ENCODE data around the gene GATA3. TPM values are rescaled to one million over a fixed set of nuclear protein-coding genes. Genes with fewer than 3 reads are reported as not detected.

The GATA3 gene
- total and polyA plus RNA-seq, 2 experiments from 2014 or later, result 0.23 TPM; not detected in 1

DNA sequence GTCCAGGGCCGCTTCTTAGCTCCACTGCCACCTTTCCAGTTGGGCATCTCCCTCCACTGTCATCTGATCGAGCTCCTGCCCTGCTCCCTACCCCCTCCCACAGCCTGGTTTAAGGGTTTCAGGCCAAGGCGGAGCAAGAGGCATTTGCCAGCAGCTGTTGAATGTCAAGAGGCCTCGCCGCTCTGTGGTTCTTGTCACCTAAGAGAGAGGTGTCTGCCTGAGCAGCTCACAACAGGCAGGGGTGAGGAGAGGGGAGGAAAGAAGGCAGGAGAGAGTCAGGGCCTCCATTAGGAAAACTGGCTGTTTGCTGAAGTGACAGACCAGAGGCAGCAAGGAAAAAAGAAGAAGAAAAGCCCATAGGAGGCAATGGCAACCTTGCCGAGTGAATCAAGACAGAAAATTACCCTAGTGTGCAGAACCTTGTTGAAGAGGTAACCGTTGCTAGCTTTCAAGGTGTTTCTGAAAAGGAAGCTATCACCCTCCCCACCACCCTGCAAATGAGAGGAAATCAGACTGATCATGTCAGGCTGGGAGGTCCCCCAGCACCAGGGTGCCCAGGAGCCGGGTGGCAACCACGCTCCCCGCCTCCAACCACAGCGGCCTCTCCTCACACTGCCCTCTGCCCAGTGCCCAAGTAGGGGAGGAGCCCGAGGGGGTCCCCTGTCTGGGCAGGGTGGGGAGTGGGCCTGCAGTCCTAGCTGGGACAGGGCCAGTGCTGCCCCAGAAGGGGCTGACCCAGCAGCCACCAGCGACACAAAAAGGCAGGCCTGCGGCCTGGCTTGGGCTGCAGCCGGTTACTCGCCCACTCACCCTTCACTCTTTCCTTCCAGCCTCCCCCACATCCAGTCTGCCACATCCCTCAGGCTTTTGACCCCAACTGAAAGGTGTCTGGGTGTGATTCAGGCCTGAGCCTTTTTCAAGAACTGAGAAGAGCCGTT is 7.1 kb downstream of the GATA3 start:
- H3K27me3 Mint-ChIP-seq (ENCODE audit: insufficient read depth, low read depth, poor library complexity), result peaks cover 97% of the 10 kb centered on the region
- H3K4me3 Mint-ChIP-seq, result peak overlapping the region; percentile 61

More for the DNA sequence above, 7.1 kb downstream of the GATA3 start:
- H3K27me3 ChIP-seq (ENCODE audit: insufficient read depth), result peaks cover 98% of the 10 kb centered on the region
- peak overlapping the region; percentile 99 for H3K4me2 ChIP-seq
- no peaks in the 10 kb centered on the region for H4K20me1 ChIP-seq (replicated peaks; ENCODE audit: insufficient read depth)
- no peaks in the 10 kb centered on the region for H3K9me3 Mint-ChIP-seq
- DNase-seq (ENCODE audit: low spot score) (peak; percentile 55), ATAC-seq (no peak; the same call in 2 of the 3 replicates)
- peaks cover 91% of the 10 kb centered on the region for H3K4me1 Mint-ChIP-seq
- H3K36me3 Mint-ChIP-seq (ENCODE audit: low read depth), result no peaks in the 10 kb centered on the region; the same call in 2 of the 3 replicates
- no peaks in the 10 kb centered on the region for H3K79me2 ChIP-seq (replicated peaks; ENCODE audit: insufficient read depth)
- H3K4me1 ChIP-seq (ENCODE audit: insufficient read depth), result peaks cover 78% of the 10 kb centered on the region
- peaks cover 27% of the 10 kb centered on the region for H3F3A ChIP-seq (replicated peaks; ENCODE audit: low read depth)
- no peaks in the 10 kb centered on the region for H3K9me2 ChIP-seq (ENCODE audit: insufficient read depth)
- no peak overlapping the region for H3K27ac Mint-ChIP-seq
- TF ChIP-seq, protein P1, sequence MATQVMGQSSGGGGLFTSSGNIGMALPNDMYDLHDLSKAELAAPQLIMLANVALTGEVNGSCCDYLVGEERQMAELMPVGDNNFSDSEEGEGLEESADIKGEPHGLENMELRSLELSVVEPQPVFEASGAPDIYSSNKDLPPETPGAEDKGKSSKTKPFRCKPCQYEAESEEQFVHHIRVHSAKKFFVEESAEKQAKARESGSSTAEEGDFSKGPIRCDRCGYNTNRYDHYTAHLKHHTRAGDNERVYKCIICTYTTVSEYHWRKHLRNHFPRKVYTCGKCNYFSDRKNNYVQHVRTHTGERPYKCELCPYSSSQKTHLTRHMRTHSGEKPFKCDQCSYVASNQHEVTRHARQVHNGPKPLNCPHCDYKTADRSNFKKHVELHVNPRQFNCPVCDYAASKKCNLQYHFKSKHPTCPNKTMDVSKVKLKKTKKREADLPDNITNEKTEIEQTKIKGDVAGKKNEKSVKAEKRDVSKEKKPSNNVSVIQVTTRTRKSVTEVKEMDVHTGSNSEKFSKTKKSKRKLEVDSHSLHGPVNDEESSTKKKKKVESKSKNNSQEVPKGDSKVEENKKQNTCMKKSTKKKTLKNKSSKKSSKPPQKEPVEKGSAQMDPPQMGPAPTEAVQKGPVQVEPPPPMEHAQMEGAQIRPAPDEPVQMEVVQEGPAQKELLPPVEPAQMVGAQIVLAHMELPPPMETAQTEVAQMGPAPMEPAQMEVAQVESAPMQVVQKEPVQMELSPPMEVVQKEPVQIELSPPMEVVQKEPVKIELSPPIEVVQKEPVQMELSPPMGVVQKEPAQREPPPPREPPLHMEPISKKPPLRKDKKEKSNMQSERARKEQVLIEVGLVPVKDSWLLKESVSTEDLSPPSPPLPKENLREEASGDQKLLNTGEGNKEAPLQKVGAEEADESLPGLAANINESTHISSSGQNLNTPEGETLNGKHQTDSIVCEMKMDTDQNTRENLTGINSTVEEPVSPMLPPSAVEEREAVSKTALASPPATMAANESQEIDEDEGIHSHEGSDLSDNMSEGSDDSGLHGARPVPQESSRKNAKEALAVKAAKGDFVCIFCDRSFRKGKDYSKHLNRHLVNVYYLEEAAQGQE (IDR thresholded peaks at IDR 0.05; ENCODE audit: unreplicated experiment), result no peak
- TF ChIP-seq STAT1 (IDR thresholded peaks at IDR 0.05; ENCODE audit: unreplicated experiment), result no peak
- TF ChIP-seq, protein P2, sequence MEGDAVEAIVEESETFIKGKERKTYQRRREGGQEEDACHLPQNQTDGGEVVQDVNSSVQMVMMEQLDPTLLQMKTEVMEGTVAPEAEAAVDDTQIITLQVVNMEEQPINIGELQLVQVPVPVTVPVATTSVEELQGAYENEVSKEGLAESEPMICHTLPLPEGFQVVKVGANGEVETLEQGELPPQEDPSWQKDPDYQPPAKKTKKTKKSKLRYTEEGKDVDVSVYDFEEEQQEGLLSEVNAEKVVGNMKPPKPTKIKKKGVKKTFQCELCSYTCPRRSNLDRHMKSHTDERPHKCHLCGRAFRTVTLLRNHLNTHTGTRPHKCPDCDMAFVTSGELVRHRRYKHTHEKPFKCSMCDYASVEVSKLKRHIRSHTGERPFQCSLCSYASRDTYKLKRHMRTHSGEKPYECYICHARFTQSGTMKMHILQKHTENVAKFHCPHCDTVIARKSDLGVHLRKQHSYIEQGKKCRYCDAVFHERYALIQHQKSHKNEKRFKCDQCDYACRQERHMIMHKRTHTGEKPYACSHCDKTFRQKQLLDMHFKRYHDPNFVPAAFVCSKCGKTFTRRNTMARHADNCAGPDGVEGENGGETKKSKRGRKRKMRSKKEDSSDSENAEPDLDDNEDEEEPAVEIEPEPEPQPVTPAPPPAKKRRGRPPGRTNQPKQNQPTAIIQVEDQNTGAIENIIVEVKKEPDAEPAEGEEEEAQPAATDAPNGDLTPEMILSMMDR (conservative IDR thresholded peaks at IDR 0.05; ENCODE audit: low read depth in 2 of 2), result no peak
- TF ChIP-seq, protein P3, sequence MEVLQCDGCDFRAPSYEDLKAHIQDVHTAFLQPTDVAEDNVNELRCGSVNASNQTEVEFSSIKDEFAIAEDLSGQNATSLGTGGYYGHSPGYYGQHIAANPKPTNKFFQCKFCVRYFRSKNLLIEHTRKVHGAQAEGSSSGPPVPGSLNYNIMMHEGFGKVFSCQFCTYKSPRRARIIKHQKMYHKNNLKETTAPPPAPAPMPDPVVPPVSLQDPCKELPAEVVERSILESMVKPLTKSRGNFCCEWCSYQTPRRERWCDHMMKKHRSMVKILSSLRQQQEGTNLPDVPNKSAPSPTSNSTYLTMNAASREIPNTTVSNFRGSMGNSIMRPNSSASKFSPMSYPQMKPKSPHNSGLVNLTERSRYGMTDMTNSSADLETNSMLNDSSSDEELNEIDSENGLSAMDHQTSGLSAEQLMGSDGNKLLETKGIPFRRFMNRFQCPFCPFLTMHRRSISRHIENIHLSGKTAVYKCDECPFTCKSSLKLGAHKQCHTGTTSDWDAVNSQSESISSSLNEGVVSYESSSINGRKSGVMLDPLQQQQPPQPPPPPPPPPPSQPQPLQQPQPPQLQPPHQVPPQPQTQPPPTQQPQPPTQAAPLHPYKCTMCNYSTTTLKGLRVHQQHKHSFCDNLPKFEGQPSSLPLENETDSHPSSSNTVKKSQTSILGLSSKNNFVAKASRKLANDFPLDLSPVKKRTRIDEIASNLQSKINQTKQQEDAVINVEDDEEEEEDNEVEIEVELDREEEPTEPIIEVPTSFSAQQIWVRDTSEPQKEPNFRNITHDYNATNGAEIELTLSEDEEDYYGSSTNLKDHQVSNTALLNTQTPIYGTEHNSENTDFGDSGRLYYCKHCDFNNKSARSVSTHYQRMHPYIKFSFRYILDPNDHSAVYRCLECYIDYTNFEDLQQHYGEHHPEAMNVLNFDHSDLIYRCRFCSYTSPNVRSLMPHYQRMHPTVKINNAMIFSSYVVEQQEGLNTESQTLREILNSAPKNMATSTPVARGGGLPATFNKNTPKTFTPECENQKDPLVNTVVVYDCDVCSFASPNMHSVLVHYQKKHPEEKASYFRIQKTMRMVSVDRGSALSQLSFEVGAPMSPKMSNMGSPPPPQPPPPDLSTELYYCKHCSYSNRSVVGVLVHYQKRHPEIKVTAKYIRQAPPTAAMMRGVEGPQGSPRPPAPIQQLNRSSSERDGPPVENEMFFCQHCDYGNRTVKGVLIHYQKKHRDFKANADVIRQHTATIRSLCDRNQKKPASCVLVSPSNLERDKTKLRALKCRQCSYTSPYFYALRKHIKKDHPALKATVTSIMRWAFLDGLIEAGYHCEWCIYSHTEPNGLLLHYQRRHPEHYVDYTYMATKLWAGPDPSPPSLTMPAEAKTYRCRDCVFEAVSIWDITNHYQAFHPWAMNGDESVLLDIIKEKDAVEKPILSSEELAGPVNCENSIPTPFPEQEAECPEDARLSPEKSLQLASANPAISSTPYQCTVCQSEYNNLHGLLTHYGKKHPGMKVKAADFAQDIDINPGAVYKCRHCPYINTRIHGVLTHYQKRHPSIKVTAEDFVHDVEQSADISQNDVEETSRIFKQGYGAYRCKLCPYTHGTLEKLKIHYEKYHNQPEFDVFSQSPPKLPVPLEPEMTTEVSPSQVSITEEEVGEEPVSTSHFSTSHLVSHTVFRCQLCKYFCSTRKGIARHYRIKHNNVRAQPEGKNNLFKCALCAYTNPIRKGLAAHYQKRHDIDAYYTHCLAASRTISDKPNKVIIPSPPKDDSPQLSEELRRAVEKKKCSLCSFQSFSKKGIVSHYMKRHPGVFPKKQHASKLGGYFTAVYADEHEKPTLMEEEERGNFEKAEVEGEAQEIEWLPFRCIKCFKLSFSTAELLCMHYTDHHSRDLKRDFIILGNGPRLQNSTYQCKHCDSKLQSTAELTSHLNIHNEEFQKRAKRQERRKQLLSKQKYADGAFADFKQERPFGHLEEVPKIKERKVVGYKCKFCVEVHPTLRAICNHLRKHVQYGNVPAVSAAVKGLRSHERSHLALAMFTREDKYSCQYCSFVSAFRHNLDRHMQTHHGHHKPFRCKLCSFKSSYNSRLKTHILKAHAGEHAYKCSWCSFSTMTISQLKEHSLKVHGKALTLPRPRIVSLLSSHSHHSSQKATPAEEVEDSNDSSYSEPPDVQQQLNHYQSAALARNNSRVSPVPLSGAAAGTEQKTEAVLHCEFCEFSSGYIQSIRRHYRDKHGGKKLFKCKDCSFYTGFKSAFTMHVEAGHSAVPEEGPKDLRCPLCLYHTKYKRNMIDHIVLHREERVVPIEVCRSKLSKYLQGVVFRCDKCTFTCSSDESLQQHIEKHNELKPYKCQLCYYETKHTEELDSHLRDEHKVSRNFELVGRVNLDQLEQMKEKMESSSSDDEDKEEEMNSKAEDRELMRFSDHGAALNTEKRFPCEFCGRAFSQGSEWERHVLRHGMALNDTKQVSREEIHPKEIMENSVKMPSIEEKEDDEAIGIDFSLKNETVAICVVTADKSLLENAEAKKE (CRISPR knock-in tag; IDR thresholded peaks at IDR 0.05), result no peak
- TF ChIP-seq, protein P4, sequence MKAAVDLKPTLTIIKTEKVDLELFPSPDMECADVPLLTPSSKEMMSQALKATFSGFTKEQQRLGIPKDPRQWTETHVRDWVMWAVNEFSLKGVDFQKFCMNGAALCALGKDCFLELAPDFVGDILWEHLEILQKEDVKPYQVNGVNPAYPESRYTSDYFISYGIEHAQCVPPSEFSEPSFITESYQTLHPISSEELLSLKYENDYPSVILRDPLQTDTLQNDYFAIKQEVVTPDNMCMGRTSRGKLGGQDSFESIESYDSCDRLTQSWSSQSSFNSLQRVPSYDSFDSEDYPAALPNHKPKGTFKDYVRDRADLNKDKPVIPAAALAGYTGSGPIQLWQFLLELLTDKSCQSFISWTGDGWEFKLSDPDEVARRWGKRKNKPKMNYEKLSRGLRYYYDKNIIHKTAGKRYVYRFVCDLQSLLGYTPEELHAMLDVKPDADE (IDR thresholded peaks at IDR 0.05), result no peak
- no peak for TF ChIP-seq JUNB (IDR thresholded peaks at IDR 0.05; ENCODE audit: unreplicated experiment)
- TF ChIP-seq EZH2phosphoT487 (IDR thresholded peaks at IDR 0.05; ENCODE audit: unreplicated experiment), result no peak
- no peak for TF ChIP-seq POLR2AphosphoS5 (IDR thresholded peaks at IDR 0.05; ENCODE audit: low read depth)
- no peak for TF ChIP-seq ZNF331 (CRISPR knock-in tag; IDR thresholded peaks at IDR 0.05; ENCODE audit: low read depth)
- TF ChIP-seq ZNF114 (CRISPR knock-in tag; IDR thresholded peaks at IDR 0.05), result no peak
- TF ChIP-seq EZH2 (IDR thresholded peaks at IDR 0.05; ENCODE audit: low read depth, unreplicated experiment), result no peak
- no peak for TF ChIP-seq NANOG (IDR thresholded peaks at IDR 0.05; ENCODE audit: borderline replicate concordance)
- TF ChIP-seq CREB1 (CRISPR knock-in tag; IDR thresholded peaks at IDR 0.05; ENCODE audit: low read depth), result no peak
- no peak overlapping the region for H2AFZ ChIP-seq
- H3K36me3 ChIP-seq (ENCODE audit: insufficient read depth), result no peaks in the 10 kb centered on the region
- H3K4me3 ChIP-seq, result peak overlapping the region; percentile 60
- no peak overlapping the region for H3K27ac ChIP-seq (ENCODE audit: low read depth)

All from GM23338 (cell line).